ENCODE results near the gene FAT1. TPM values are rescaled to one million over a fixed set of nuclear protein-coding genes. Genes with fewer than 3 reads are reported as not detected.

FAT1 gene
- total RNA-seq, 1 donor from 2014 or later = 47.1 TPM

DNA sequence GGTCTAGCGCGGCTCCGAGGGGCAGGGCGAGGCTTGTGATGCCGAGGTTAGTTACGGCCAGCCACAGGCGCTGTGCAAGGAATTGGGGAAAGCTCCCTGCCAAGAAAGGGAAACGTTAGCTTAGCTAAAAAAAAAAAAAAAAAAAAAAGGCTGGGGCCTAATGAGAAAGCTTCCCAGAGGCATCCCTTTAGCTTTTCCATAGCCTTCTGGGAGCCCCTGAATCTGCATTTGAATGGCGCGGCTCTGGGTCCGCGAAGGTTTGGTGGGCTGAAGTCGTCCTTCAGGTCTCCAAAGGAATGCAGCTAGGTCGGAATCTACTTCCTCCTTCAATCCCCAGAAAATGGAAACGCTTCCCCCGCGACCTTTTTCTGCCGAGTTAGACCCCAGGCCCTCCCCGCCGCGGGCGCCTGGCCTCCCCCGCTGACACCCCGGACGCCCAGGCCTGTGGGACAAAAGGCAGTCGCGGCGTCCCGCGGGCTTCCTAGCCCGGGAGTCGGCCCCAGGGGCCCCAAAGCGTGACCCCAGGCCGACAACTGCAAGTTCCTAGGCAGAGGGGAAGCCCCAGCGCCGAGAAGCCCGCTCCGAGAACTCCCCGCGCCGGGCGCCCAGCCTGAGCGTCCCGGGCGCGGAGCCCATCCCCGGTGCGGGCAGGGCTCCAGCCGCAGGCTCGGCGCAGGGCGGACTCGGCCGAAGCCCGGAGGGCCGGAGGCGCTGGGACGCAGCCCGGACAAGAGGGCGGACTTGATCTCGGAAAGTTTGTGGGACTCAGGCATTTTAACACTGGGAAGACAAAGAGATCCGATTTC lies 605 bp upstream of the FAT1 start:
- Histone ChIP-seq H3K27ac (peak overlapping the region; percentile 86), H3K27me3 (no peaks in the 10 kb centered on the region), H3K4me3 (peak overlapping the region; percentile 66 to 74), H3K9me3 (no peaks in the 10 kb centered on the region), H3K4me1 (peaks cover 22% of the 10 kb centered on the region), H3K36me3 (no peaks in the 10 kb centered on the region)
- DNase-seq (ENCODE audit: extremely low spot score in 2 of 2) = no peak
- peak in 1 of 2 donors; percentile 37 for TF ChIP-seq POLR2AphosphoS5 (IDR thresholded peaks at IDR 0.05; ENCODE audit: insufficient read depth in 1 of 2, low read depth in 1 of 2)
- no peak for TF ChIP-seq POLR2A (IDR thresholded peaks at IDR 0.05)
- intact Hi-C loops (cut with DNase I) = loop anchor here (10.0 kb wide), 1 partner anchor 121 kb away; no protein-coding TSS in a partner anchor

DNA sequence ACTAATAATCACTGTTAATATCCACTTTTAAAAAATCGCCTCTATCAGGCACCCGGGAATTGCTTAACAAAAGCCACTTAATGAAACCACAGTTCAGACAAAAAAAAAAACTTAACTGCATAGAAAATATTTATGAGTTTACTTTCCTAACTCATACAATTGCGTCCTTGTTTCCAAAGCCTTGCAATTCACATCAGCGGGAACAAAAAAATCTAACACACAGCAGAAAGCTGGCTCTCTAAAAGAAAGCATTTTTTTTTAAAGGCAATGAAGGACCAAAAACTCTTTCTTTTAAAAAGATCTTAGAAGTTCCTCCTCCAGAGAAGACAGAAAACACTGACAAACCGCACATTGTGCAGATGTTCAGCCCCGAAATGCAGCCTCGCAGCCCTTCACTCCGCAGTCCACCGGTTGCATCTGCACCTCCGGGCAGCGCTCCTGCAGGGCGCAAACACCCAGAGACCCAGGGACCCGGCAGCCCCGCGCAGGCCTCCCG lies 812 bp downstream of the FAT1 start:
- H3K4me3 ChIP-seq = peak overlapping the region; percentile 66 to 74
- intact Hi-C loops (cut with DNase I) = loop anchor here (10.0 kb wide), 1 partner anchor 122 kb away; no protein-coding TSS in a partner anchor
- no peaks in the 10 kb centered on the region for H3K36me3 ChIP-seq
- no peak for DNase-seq (ENCODE audit: extremely low spot score in 2 of 2)
- H3K27ac ChIP-seq = peak overlapping the region; percentile 86
- H3K27me3 ChIP-seq = no peaks in the 10 kb centered on the region
- H3K4me1 ChIP-seq = peaks cover 27% of the 10 kb centered on the region
- no peaks in the 10 kb centered on the region for H3K9me3 ChIP-seq
- TF ChIP-seq CTCF (IDR thresholded peaks at IDR 0.05) = no peak
- no peak for TF ChIP-seq POLR2A (IDR thresholded peaks at IDR 0.05)
- TF ChIP-seq POLR2AphosphoS5 (IDR thresholded peaks at IDR 0.05; ENCODE audit: insufficient read depth in 1 of 2, low read depth in 1 of 2) = no peak

DNA sequence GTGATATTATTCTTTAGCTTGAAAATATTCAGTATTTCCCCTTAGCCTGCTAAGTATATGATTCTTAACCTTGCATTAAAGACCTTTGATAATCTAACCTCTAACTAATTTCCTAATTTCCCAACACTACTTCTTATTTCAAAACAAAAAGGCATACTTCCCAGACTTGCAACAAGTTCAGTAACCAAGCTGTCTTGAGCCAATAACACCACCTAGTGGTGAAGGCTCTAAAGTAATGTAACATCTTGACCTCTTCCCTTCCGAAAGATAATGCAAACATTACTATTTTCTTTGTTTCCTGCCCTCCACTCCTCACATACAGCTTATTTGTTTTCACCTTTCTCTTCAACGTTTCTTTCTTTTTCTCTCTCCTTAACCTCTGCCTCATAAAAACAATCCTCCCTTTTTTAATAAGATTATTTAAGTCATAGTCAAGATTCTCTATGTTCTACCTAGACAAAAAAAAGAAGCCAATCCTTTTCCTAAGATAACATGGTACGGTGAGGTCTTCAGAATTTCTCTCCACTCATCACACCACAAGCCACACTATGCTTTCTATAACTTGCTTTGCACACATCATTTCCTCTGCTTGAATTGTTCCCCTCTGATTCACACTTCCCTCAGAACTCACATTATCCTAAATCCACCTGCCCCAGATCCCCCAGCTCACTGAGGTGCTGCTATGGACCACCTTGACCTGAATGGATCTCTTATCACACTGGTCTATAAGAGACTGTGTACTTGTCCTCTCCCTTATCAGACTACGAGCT lies 3.5 kb downstream of the FAT1 start:
- Histone ChIP-seq H3K27me3 (no peaks in the 10 kb centered on the region), H3K36me3 (no peaks in the 10 kb centered on the region), H3K9me3 (no peaks in the 10 kb centered on the region), H3K4me3 (no peak overlapping the region), H3K27ac (no peak overlapping the region), H3K4me1 (peaks cover 33% of the 10 kb centered on the region)
- intact Hi-C loops (cut with DNase I) = loop anchor here (10.0 kb wide), 1 partner anchor 125 kb away; no protein-coding TSS in a partner anchor
- TF ChIP-seq CTCF (IDR thresholded peaks at IDR 0.05) = no peak
- no peak for DNase-seq (ENCODE audit: extremely low spot score in 2 of 2)

- H3K27me3 ChIP-seq = no peaks in the 10 kb centered on the region
- no peak for DNase-seq (ENCODE audit: extremely low spot score in 2 of 2)
- H3K4me1 ChIP-seq = peaks cover 33% of the 10 kb centered on the region
- intact Hi-C loops (cut with DNase I) = no loop called here
- no peaks in the 10 kb centered on the region for H3K36me3 ChIP-seq
- TF ChIP-seq POLR2AphosphoS5 (IDR thresholded peaks at IDR 0.05; ENCODE audit: insufficient read depth in 1 of 2, low read depth in 1 of 2) (peak in 1 of 2 donors; percentile 33), POLR2A (IDR thresholded peaks at IDR 0.05) (no peak)
- no peak overlapping the region for H3K4me3 ChIP-seq
- no peak overlapping the region for H3K27ac ChIP-seq
- H3K9me3 ChIP-seq = no peaks in the 10 kb centered on the region
Measured at GRCh38 chr4:186717556-186717955, 6.1 kb downstream of the FAT1 start.

- Histone ChIP-seq H3K36me3 (no peaks in the 10 kb centered on the region), H3K27ac (no peak overlapping the region), H3K27me3 (no peaks in the 10 kb centered on the region), H3K4me1 (peaks cover 30% of the 10 kb centered on the region), H3K4me3 (no peak overlapping the region), H3K9me3 (no peaks in the 10 kb centered on the region)
- TF ChIP-seq POLR2A (IDR thresholded peaks at IDR 0.05) (no peak), POLR2AphosphoS5 (IDR thresholded peaks at IDR 0.05; ENCODE audit: insufficient read depth in 1 of 2, low read depth in 1 of 2) (no peak), CTCF (IDR thresholded peaks at IDR 0.05) (no peak)
- intact Hi-C loops (cut with DNase I) = no loop called here
- no peak for DNase-seq (ENCODE audit: extremely low spot score in 2 of 2)
Measured at GRCh38 chr4:186715077-186715476, 8.6 kb downstream of the FAT1 start.
